HEK293T (cell line): Measurements from ENCODE around the gene DVL3.

Source experiments
- BHLHE40 ChIP-seq: fragments of 450-650 bp; IDR thresholded peaks from 2 replicates; pipeline ENCODE4 v1.6.1; 2016; ENCODE audit warnings: mild to moderate bottlenecking, moderate library complexity, borderline replicate concordance
- CTBP1 ChIP-seq: fragments of 450-650 bp; IDR thresholded peaks from 2 replicates; pipeline ENCODE4 v1.6.1; 2016; ENCODE audit warnings: borderline replicate concordance
- FOXA1 ChIP-seq: fragments of 450-650 bp; IDR thresholded peaks from 2 replicates; pipeline ENCODE4 v1.6.1; 2016; ENCODE audit warnings: mild to moderate bottlenecking
- FOXM1 ChIP-seq: fragments of 450-650 bp; IDR thresholded peaks from 2 replicates; pipeline ENCODE4 v1.6.1; 2017; ENCODE audit warnings: mild to moderate bottlenecking, borderline replicate concordance
- NFRKB ChIP-seq: fragments of 450-650 bp; IDR thresholded peaks from 2 replicates; pipeline ENCODE4 v1.6.1; 2016; ENCODE audit warnings: mild to moderate bottlenecking, moderate library complexity
- TF ChIP-seq, protein P1 (sequence below): fragments of 450-650 bp; IDR thresholded peaks from 2 replicates; pipeline ENCODE4 v1.6.1; 2016

DNA sequence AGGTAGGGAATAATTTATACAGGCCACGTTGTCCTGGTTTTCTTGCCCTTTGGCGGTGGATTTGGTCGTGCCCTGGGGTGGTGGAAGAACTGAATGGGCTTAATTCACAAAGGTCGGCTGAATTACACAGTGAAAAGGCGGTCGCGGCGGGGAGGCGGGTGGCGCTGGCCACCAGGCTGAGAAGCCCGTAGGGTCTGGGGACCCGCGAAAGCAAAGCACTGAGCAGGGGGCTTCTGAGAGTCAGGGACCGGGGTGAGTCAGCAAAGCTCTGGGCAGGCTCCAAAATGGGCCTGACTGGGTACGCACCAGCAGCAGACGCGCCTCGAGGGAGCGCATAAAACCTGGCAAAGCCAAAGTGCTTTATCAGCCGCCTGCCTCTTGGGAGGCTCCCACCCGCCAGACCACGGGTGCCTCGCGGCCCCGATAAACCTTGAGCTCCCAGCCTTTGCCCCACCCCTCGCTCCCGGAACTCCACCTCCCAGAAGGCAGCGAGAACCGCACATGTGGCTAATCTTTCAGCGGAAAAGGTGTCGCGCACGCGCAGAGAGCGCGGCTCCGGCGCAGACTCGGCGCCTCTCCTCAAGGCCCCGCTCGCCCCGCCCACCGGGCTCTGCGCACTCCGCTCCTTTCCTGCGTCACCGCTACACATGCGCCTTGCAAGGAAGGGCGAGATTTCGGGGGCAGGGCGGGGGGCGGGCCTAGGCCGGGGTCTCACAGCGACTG lies 30.4 kb downstream of the DVL3 start:
- TF ChIP-seq NFRKB: no peak
- no peak for TF ChIP-seq BHLHE40
- TF ChIP-seq FOXM1: no peak
- TF ChIP-seq, protein P1, sequence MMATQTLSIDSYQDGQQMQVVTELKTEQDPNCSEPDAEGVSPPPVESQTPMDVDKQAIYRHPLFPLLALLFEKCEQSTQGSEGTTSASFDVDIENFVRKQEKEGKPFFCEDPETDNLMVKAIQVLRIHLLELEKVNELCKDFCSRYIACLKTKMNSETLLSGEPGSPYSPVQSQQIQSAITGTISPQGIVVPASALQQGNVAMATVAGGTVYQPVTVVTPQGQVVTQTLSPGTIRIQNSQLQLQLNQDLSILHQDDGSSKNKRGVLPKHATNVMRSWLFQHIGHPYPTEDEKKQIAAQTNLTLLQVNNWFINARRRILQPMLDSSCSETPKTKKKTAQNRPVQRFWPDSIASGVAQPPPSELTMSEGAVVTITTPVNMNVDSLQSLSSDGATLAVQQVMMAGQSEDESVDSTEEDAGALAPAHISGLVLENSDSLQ: no peak
- no peak for TF ChIP-seq FOXA1
- TF ChIP-seq CTBP1: no peak
